Fibroblast of villous mesenchyme (primary cell): ENCODE results near the gene FRMPD2. TPM values are rescaled to one million over a fixed set of nuclear protein-coding genes. Genes with fewer than 3 reads are reported as not detected.
A peak's percentile ranks its signal among the peaks of the same experiment; 100 is the strongest.

ENCODE experiments used
- DNase-seq: peaks from one replicate; pipeline ENCODE4 v3.0.0-alpha.2; 2010; ENCODE audit warnings: low read depth
- H3K4me3 ChIP-seq: 2 replicates; pipeline ENCODE4 v1.5.1; 2011; ENCODE audit warnings: low read depth, mild to moderate bottlenecking, low read length
- CTCF ChIP-seq: IDR thresholded peaks from 2 replicates; pipeline ENCODE4 v1.5.1; 2012; ENCODE audit warnings: low read depth, mild to moderate bottlenecking, low read length; ENCODE audit not compliant: insufficient read depth
- total RNA-seq: library from RNA; depleted of rRNA; stranded (reverse); fragments of >200 nt; gene quantifications from 2 replicates; pipeline ENCODE4 v1.2.3, GENCODE V29; 2012

Gene FRMPD2
- total RNA-seq, 1 donor = under 0.01 TPM

DNA sequence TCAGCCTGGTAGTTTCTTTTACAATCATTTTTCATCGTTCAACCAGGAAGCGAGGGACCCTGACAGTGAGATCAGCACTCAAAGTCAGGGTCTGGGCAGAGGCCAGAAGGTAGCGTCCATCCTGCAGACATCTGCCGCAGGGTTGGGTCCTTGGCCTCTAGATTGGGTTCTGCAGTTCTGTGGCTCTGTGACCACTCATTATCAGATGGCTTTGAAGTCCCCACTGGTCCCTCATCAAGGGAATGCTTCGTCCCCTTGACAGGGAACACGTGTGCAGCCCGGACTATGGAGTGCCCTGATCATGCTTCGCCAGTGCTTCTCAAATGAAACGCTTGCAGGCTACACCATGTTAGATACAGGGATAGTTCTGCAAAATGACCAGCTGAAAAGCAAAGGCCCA lies 64.1 kb downstream of the FRMPD2 start:
- no peak for DNase-seq
- H3K4me3 ChIP-seq = no peak overlapping the region
- TF ChIP-seq CTCF = no peak

DNA sequence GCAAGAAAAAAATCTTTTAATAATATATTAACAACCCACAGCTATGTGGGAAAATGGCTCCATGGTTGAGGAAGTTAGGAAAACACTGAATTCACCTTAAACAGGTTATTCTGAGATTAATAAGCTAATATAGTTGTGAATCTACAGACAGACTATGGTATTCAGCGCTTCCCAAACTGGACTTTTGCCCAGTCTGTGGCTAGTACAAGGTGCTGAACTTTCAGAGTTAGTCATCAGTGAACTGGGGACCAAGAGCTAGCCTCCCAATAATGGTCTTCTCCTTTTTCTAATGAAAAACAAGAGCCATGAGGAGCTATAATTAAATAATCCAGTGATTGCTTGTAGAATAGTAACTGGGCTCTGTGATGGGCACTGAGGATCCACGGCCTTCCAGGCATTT lies 65.3 kb downstream of the FRMPD2 start:
- TF ChIP-seq CTCF = no peak

DNA sequence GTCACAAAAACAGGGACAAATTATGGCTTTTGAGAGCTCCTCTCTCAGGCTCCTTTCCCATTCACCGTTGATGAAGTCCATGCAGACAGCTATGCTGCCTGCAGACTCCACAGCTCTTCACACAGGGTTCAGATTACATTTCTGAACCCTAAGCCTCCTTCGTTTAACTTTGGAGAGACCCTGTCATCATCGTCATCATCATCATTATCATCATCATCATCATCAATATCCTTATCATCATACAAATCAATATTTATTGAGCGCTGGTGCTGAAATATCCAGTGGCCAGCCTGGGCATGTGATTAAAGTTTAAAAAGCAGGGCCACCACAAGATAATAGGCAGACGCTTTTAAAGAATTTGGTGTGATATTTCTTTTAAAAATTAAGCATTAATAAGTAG lies 66.6 kb downstream of the FRMPD2 start:
- no peak overlapping the region for H3K4me3 ChIP-seq
- TF ChIP-seq CTCF = no peak
- no peak for DNase-seq

More for the DNA sequence above, 65.3 kb downstream of the FRMPD2 start:
- H3K4me3 ChIP-seq = no peak overlapping the region
- peak; percentile 2 for DNase-seq

DNA sequence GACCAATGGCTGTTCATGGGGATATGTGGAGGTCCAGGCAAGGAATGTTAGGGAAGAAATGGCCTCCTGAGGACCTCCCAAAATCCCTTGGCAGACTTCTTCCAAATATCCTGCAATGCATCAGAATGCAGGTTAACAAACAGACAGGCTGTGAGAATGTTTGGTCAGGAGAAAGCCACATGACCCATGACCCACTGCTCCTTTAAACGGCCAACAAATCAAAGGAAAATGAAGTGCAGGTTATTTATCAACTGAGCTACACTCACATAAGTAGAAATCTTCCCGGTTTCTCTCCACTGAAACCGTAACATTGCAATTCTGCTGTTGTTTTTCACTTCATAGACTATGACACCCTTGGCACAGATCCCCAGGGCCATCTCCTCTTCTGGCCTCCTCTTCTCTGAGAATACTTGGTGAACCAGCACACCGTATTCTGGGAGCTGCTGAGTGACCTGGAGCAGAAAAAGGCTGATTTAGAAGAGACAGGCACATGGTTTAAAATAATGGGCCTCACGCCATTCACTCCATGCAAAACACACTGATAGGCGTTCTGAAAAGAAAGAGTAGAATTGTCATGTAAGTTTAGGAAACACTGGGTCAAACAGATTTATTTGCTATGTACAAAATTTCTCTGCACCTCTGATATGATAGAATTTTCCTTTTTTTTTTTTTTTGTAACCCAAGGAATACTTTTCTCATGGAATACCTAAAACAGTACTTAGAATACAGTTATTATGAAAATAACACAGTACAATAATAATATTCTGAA lies 67.8 kb downstream of the FRMPD2 start:
- no peak overlapping the region for H3K4me3 ChIP-seq
- DNase-seq = no peak
- no peak for TF ChIP-seq CTCF

- TF ChIP-seq CTCF = no peak
- DNase-seq = no peak
- H3K4me3 ChIP-seq = no peak overlapping the region
These were observed 68.6 kb downstream of the FRMPD2 start for GRCh38 chr10:48205918-48206317.

GRCh38 chr10:48199580-48200377 lies 74.7 kb downstream of the FRMPD2 start:
- no peak for TF ChIP-seq CTCF
- no peak overlapping the region for H3K4me3 ChIP-seq
- DNase-seq = peak; percentile 85
